Activated naive CD8-positive, alpha-beta T cell treated with anti-CD3 and anti-CD28 coated beads, Interleukin-2, amount 10 ng/mL, durations not matched to agents 7 days and 5 days (primary cell): ENCODE results near the gene COQ3. TPM values are rescaled to one million over a fixed set of nuclear protein-coding genes. Genes with fewer than 3 reads are reported as not detected.
"Not testable (repeated sequence)": the region's sequence is repeated elsewhere in the genome, so short reads cannot be mapped to it uniquely, and the experiment has no call there.

Source experiments
- ATAC-seq: fragments of 150-1000 bp; cut with Tn5 transposase; one replicate; pipeline ENCODE4 v1.10.0; 2021; ENCODE audit warnings: low read depth, moderate library complexity
- POLR2A ChIA-PET: fragments of 350-600 bp; sonication (Branson Sonifier 250); formaldehyde crosslinking; loops from one replicate; lab custom pipeline; 2021; ENCODE audit warnings: antibody characterized with exemption; lab: Charles Lee
- DNase-seq: peaks from one replicate; pipeline ENCODE4 v3.0.0; 2021
- H3K27ac Mint-ChIP-seq: one replicate; pipeline ENCODE4 v1.8.0; 2022; ENCODE audit warnings: mild to moderate bottlenecking, mixed read lengths
- H3K27me3 Mint-ChIP-seq: one replicate; pipeline ENCODE4 v1.8.0; 2022; ENCODE audit warnings: mild to moderate bottlenecking, moderate library complexity, mixed read lengths
- H3K36me3 Mint-ChIP-seq: one replicate; pipeline ENCODE4 v1.8.0; 2021; ENCODE audit warnings: mild to moderate bottlenecking, mixed read lengths
- H3K4me1 Mint-ChIP-seq: one replicate; pipeline ENCODE4 v1.8.0; 2021; ENCODE audit warnings: mixed read lengths
- H3K4me3 Mint-ChIP-seq: one replicate; pipeline ENCODE4 v1.8.0; 2022; ENCODE audit warnings: mild to moderate bottlenecking, moderate library complexity, mixed read lengths
- H3K9me3 Mint-ChIP-seq: one replicate; pipeline ENCODE4 v1.8.0; 2021; ENCODE audit warnings: mixed read lengths
- total RNA-seq, 2 experiments: library from RNA; stranded (reverse); gene quantifications; one replicate each; pipeline ENCODE4 v1.2.3, GENCODE V29; 2021

COQ3 gene
- total RNA-seq, 2 experiments from 2014 or later: 7.9 to 10.1 TPM

DNA sequence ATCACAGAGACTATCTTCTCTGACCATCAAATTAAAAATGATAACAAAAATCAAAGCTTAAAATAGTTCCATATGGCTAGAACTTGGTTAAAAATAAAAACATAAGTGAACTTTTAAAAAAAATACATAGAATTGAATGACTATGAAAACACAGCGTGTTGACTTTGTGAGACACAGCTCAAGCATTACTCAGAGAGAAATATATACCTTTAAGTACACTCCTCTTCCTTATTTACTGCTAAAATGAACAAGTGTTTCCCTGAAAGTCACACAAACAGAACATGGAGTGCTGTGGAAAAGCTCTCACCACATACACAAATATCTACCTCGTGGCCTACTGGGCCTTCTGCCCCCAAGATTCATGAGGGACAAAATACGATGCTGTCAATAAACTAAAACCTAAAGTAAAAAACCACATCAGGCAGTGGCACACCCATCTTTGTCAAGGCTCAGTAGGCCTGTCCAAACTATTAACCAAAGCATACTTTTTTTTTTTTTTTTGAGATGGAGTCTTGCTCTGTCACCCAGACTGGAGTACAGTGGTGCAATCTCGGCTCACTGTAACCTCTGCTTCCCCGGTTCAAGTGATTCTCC lies 52.0 kb downstream of the COQ3 start:
- POLR2A ChIA-PET: no interaction called here
- Mint-ChIP-seq H3K27me3 (peaks cover 39% of the 10 kb centered on the region), H3K36me3 (no peaks in the 10 kb centered on the region), H3K4me1 (peaks cover 2% of the 10 kb centered on the region), H3K27ac (no peak overlapping the region), H3K4me3 (no peak overlapping the region), H3K9me3 (no peaks in the 10 kb centered on the region)
- DNase-seq (no peak), ATAC-seq (no peak)

DNA sequence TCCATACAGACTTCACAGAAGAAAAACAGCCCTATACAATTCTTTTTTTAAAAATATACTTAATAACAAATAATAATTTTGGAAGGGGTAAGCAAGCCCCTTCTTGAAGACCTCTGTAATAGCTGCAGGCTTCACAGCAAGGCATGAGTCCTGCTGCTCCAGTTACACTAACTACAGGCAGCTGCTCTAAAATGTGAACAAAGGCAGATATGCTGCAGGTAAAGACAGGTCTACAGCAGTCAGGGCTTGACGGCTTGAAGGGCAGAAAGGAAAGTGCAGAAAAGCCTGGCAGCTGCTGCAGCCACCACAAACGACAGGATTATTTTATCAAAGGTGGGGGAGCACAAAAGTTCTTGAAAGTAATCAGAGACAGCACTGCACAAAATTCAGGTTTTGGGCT lies 55.8 kb downstream of the COQ3 start:
- H3K27me3 Mint-ChIP-seq: peaks cover 35% of the 10 kb centered on the region
- DNase-seq (no peak), ATAC-seq (no peak)
- H3K9me3 Mint-ChIP-seq: no peaks in the 10 kb centered on the region
- H3K4me3 Mint-ChIP-seq: no peak overlapping the region
- no peak overlapping the region for H3K27ac Mint-ChIP-seq
- no peaks in the 10 kb centered on the region for H3K36me3 Mint-ChIP-seq
- peaks cover 4% of the 10 kb centered on the region for H3K4me1 Mint-ChIP-seq
- POLR2A ChIA-PET: no interaction called here

DNA sequence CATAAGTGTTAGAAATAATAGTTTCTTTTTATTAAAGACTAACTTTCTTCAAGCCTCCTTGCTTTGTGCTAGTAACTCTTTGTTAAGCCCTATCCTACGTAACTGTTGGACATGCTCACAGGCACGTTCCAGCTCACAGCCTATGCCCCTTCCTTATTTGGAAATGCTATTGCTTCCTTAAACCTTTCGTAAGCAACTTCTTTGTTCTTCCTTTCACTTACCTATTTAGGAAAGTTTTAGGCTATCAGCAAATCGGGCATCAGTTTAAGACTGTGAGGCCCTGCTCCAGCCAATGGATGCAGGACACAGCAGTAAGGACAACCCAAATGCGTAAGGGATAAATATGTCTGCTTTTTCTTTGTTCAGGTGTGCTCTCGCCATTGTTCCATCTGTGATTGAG lies 58.7 kb downstream of the COQ3 start:
- H3K4me1 Mint-ChIP-seq, H3K9me3 Mint-ChIP-seq, DNase-seq, H3K27ac Mint-ChIP-seq, H3K36me3 Mint-ChIP-seq, POLR2A ChIA-PET, H3K4me3 Mint-ChIP-seq, ATAC-seq: not testable (repeated sequence)
- peaks cover 34% of the 10 kb centered on the region for H3K27me3 Mint-ChIP-seq

- Mint-ChIP-seq H3K9me3 (no peaks in the 10 kb centered on the region), H3K4me3 (peak overlapping the region; percentile 7), H3K27me3 (peaks cover 35% of the 10 kb centered on the region), H3K4me1 (peaks cover 6% of the 10 kb centered on the region), H3K27ac (no peak overlapping the region), H3K36me3 (no peaks in the 10 kb centered on the region)
- POLR2A ChIA-PET: no interaction called here
- ATAC-seq (peak; percentile 72), DNase-seq (no peak)
Measured at GRCh38 chr6:99334526-99335127, 59.4 kb downstream of the COQ3 start.

DNA sequence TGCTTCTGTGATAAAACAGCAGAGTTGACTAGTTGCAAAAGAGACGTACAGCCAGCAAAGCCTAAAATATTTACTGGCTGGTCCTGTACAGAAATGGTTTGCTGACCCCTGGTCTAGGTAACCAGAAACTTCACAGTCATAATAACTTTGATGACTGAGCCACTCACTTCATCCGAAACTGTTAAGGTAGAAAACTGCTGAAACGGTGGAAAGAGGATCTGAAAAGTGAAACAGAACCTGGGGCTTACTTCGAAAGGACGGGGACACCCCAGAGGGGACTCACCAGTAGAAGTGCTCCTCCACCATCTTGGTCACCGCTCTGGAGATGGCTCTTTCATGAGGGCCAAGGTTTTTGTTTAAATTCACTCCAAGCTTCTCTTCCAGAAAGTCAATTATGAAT lies 60.9 kb downstream of the COQ3 start:
- DNase-seq (no peak), ATAC-seq (no peak)
- no peaks in the 10 kb centered on the region for H3K36me3 Mint-ChIP-seq
- H3K4me3 Mint-ChIP-seq: no peak overlapping the region
- peaks cover 23% of the 10 kb centered on the region for H3K27me3 Mint-ChIP-seq
- POLR2A ChIA-PET: no interaction called here
- H3K4me1 Mint-ChIP-seq: peaks cover 6% of the 10 kb centered on the region
- H3K9me3 Mint-ChIP-seq: no peaks in the 10 kb centered on the region
- no peak overlapping the region for H3K27ac Mint-ChIP-seq

GRCh38 chr6:99331531-99331930 lies 62.5 kb downstream of the COQ3 start:
- no peak for ATAC-seq
- POLR2A ChIA-PET: no interaction called here
- no peak for DNase-seq
- Mint-ChIP-seq H3K27ac (no peak overlapping the region), H3K27me3 (peaks cover 14% of the 10 kb centered on the region), H3K36me3 (no peaks in the 10 kb centered on the region), H3K4me3 (no peak overlapping the region), H3K4me1 (peaks cover 6% of the 10 kb centered on the region), H3K9me3 (no peaks in the 10 kb centered on the region)

DNA sequence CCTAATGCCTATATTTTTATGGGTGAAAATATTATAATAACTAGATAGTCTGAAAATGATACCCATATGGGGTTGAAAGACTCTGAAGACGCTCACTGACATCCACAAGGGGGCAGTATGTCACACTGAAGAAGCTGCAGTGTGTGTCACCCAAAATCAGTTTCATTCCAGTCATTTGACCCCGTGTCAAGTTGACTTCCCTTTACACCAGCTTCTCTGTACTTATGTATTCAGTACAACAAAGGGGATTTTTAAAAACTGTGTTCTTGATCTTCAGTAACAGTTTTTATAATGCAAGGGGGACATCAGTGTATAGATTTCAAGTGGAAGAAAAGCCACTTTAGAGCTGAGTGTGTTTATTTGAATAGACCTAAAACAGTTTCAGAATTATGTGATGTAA lies 63.8 kb downstream of the COQ3 start:
- POLR2A ChIA-PET: interaction anchor here (1.4 kb wide), 1 partner anchor 96 kb away, joined by 4 read pairs; no protein-coding TSS in a partner anchor
- ATAC-seq (peak; percentile 87), DNase-seq (no peak)
- H3K27me3 Mint-ChIP-seq: peaks cover 7% of the 10 kb centered on the region
- H3K36me3 Mint-ChIP-seq: no peaks in the 10 kb centered on the region
- H3K4me3 Mint-ChIP-seq: no peak overlapping the region
- peaks cover 6% of the 10 kb centered on the region for H3K4me1 Mint-ChIP-seq
- no peak overlapping the region for H3K27ac Mint-ChIP-seq
- no peaks in the 10 kb centered on the region for H3K9me3 Mint-ChIP-seq

DNA sequence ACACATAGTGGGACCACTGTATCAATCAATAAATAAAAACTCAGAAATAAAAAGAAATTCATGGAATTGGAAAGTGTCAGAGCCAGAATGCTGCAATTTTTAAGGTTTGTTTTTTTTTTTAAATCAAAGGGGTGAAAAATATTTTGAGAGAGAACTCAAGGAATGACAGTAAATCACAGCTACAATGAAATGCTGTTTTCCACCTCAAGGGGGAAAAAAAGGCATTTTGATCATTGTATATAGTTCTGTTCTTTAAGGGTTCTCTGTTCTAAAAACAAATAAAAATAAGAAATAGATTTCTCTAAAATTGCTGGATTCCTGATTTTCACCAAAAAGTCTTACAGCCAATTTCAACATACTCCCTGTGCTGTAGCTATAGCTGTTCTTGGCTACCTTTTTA lies 69.0 kb downstream of the COQ3 start:
- Mint-ChIP-seq H3K36me3 (no peaks in the 10 kb centered on the region), H3K9me3 (no peaks in the 10 kb centered on the region), H3K4me3 (no peak overlapping the region), H3K4me1 (no peaks in the 10 kb centered on the region), H3K27me3 (peaks cover 15% of the 10 kb centered on the region), H3K27ac (no peak overlapping the region)
- ATAC-seq: no peak
- DNase-seq: no peak
- POLR2A ChIA-PET: no interaction called here

Other genes starting within 250 kb of the COQ3 start
- not detected for gene FAXC, start 44.5 kb downstream of the COQ3 start, total RNA-seq
- 100 to 1,000 TPM; 207 to 208 TPM for gene PNISR, start 31.1 kb upstream of the COQ3 start, total RNA-seq
- gene USP45, start 121.2 kb upstream of the COQ3 start, total RNA-seq: 10 to 100 TPM; 10.1 to 11.2 TPM
- gene CCNC, start 174.5 kb upstream of the COQ3 start, total RNA-seq: 10 to 100 TPM; 43.5 to 46.4 TPM
- not detected for gene PRDM13, start 212.6 kb upstream of the COQ3 start, total RNA-seq